Measurements from ENCODE around the gene ADK. TPM values are rescaled to one million over a fixed set of nuclear protein-coding genes. Genes with fewer than 3 reads are reported as not detected.
"Not testable (repeated sequence)": the region's sequence is repeated elsewhere in the genome, so short reads cannot be mapped to it uniquely, and the experiment has no call there.

ADK gene
- total RNA-seq, 1 donor from 2014 or later: 40.2 TPM

DNA sequence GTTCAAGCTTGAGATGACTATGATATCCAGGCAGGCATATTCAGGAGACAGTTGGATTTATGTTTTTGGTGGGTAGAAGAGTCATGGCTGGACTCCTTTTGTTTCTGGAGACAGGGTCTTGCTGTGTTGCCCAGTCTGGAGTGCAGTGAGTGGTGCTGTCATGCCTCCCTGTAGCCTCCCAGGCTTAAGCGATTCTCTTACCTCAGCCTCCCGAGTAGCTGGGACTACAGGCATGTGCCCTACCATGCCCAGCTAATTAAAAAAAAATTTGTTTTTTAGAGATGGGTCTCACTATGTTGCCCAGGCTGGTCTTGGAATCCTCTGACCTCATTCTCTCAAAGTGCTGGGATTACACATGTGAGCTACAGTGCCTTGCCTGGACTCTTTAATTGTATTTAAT lies 62.0 kb downstream of the ADK start:
- no peak overlapping the region for H3K4me3 ChIP-seq
- peaks cover 4% of the 10 kb centered on the region for H3K4me1 ChIP-seq
- H3K27ac ChIP-seq: no peak overlapping the region
- H3K27me3 ChIP-seq (ENCODE audit: low read depth): no peaks in the 10 kb centered on the region
- intact Hi-C loops (cut with DNase I): no loop called here
- ATAC-seq (no peak), DNase-seq (no peak)
- H3K9me3 ChIP-seq: no peaks in the 10 kb centered on the region
- TF ChIP-seq, protein P1, sequence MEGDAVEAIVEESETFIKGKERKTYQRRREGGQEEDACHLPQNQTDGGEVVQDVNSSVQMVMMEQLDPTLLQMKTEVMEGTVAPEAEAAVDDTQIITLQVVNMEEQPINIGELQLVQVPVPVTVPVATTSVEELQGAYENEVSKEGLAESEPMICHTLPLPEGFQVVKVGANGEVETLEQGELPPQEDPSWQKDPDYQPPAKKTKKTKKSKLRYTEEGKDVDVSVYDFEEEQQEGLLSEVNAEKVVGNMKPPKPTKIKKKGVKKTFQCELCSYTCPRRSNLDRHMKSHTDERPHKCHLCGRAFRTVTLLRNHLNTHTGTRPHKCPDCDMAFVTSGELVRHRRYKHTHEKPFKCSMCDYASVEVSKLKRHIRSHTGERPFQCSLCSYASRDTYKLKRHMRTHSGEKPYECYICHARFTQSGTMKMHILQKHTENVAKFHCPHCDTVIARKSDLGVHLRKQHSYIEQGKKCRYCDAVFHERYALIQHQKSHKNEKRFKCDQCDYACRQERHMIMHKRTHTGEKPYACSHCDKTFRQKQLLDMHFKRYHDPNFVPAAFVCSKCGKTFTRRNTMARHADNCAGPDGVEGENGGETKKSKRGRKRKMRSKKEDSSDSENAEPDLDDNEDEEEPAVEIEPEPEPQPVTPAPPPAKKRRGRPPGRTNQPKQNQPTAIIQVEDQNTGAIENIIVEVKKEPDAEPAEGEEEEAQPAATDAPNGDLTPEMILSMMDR (IDR thresholded peaks at IDR 0.05): no peak
- no peaks in the 10 kb centered on the region for H3K36me3 ChIP-seq

GRCh38 chr10:74213571-74214162 lies 62.6 kb downstream of the ADK start:
- intact Hi-C loops (cut with DNase I): no loop called here
- DNase-seq (no peak), ATAC-seq (peak in 1 of 2 donors; percentile 44)
- Histone ChIP-seq H3K36me3 (no peaks in the 10 kb centered on the region), H3K4me3 (no peak overlapping the region), H3K9me3 (no peaks in the 10 kb centered on the region), H3K4me1 (no peaks in the 10 kb centered on the region), H3K27ac (no peak overlapping the region), H3K27me3 (ENCODE audit: low read depth) (no peaks in the 10 kb centered on the region)
- TF ChIP-seq, protein P1 (IDR thresholded peaks at IDR 0.05): peak; percentile 43

DNA sequence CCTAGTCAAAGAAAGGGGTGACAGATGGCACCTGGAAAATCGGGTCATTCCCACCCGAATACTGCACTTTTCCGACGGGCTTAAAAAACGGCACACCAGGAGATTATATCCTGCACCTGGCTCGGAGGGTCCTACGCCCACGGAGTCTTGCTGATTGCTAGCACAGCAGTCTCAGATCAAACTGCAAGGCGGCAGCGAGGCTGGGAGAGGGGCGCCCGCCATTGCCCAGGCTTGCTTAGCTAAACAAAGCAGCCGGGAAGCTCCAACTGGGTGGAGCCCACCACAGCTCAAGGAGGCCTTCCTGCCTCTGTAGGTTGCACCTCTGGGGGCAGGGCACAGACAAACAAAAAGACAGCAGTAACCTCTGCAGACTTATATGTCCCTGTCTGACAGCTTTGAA lies 66.1 kb downstream of the ADK start:
- intact Hi-C loops (cut with DNase I); H3K9me3 ChIP-seq; DNase-seq; H3K27ac ChIP-seq; H3K4me3 ChIP-seq; ATAC-seq; H3K36me3 ChIP-seq; H3K4me1 ChIP-seq; H3K27me3 ChIP-seq (ENCODE audit: low read depth): not testable (repeated sequence)

- intact Hi-C loops (cut with DNase I); ATAC-seq; H3K27me3 ChIP-seq (ENCODE audit: low read depth); H3K36me3 ChIP-seq; H3K4me1 ChIP-seq; H3K9me3 ChIP-seq; DNase-seq; H3K4me3 ChIP-seq; H3K27ac ChIP-seq: not testable (repeated sequence)
Observed at GRCh38 chr10:74222467-74222866, 71.4 kb downstream of the ADK start.

DNA sequence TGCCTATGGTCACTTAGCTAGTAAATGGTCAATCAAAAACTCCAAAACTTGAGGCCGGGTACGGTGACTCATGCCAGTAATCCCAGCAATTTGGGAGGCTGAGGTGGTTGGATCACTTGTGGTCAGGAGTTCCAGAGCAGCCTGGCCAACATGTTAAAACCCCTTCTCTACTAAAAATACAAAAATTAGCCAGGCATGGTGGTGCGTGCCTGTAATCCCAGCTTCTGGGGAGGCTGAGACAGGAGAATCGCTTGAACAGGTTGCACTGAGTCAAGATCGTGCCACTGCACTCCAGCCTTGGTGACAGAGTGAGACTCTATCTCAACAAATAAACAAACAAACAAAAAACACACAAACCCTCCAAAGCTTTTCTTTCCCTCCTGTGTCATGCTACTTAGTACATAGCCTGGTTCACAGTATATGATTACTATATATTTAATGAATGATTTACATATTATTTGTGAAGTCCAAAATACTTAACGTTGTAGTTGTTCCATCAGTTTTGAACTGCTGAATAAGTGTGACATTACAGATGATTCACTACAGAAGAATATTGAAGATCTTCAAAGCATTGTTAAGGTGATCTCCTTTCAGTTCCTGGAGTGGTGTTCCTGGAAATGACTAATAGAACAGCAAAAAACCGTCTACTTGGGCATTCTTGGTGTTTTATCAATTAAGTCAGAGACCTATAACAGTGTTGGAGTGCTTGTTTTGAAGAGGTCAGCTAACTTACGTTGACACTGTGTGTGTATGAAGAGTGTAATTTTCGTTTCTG lies 72.9 kb downstream of the ADK start:
- TF ChIP-seq, protein P1 (IDR thresholded peaks at IDR 0.05): no peak
- H3K9me3 ChIP-seq: no peaks in the 10 kb centered on the region
- intact Hi-C loops (cut with DNase I): no loop called here
- H3K36me3 ChIP-seq: peaks cover 4% of the 10 kb centered on the region
- DNase-seq: no peak
- peaks cover 14% of the 10 kb centered on the region for H3K4me1 ChIP-seq
- no peak overlapping the region for H3K4me3 ChIP-seq
- H3K27me3 ChIP-seq (ENCODE audit: low read depth): no peaks in the 10 kb centered on the region
- peak in 1 of 2 donors; percentile 19 for ATAC-seq
- H3K27ac ChIP-seq: no peak overlapping the region

GRCh38 chr10:74227697-74228424 lies 76.8 kb downstream of the ADK start:
- Histone ChIP-seq H3K27me3 (ENCODE audit: low read depth) (no peaks in the 10 kb centered on the region), H3K4me3 (no peak overlapping the region), H3K27ac (peak overlapping the region; percentile 57), H3K36me3 (peaks cover 4% of the 10 kb centered on the region), H3K4me1 (peaks cover 15% of the 10 kb centered on the region), H3K9me3 (no peaks in the 10 kb centered on the region)
- TF ChIP-seq, protein P1 (IDR thresholded peaks at IDR 0.05): no peak
- intact Hi-C loops (cut with DNase I): no loop called here
- DNase-seq: no peak
- peak; percentile 25 to 38 for ATAC-seq
